ENCODE results near the gene DDAH1.

The DDAH1 gene

DNA sequence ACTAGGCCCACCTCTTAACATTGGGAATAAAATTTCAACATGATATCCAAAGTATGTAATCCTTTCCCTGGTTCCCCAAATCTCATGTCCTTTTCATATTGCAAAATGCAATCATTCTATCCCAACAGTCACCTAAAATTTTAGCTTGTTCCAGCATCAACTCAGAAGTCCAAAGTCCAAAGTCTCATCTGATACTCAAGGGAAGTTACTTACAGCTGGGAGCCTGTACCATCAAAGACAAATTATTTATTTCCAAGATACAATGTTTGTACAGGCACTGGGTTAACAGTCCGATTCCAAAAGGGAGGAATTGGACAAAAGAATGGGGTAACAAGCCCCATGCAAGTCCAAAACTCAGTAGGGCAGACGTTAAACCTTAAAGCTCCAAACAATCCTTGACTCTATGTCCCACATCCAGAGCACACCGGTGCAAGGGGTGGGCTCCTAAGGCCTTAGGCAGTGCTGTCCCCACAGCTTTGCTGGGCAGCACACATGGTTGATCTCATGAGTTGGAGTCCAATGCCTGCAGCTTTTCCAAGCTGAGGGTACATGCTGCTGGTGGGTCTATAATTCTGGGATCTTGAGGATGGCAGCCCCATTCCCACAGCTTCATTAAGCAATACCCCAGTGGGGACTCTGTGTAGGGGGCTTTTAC is 78.8 kb downstream of the DDAH1 start:
- DNase-seq: no peak

DNA sequence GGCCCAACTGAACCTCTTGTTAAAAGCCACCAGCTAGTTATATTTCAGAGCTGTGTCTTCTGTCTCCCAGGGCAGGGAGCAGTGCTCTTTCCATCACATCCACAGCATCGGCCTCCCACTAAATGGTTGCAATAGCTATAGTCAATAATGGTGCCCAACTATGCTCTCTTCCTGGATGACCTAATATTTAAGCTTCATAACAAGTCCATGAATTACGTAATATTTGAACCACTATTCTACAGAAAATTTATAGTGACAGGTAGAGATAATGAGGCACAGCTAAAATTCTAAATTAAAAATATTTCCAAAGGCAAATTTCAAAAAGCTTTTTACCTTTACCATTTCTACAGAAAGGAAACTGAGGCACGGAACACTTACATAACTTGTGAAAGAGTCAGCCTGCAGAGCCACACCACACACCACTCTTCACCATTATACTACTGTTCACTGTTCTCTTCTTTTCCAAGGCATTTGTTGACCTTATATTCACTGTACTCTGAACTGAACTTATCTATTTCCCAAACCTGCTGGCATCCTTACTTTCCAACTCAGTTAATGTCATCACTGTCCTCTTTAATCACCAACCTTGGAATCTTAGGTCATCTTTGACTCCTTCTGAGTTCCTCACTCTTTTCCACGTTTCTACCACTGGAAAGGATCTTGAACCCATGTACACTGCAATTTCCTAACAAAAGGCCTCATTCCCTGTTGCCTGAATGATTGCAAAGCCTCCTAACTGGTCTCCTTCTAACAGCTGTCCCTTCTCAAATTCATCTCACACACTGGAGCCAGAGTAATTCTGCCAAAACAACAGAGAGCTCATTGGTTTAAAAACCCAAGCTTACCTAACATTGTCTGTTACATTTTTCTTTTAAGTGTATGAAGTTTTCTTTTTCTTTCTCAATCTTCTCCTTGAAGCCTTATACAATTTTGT is 85.5 kb downstream of the DDAH1 start:
- no peak for DNase-seq

- no peak for DNase-seq
Measured at GRCh38 chr1:85378534-85378933, 86.4 kb downstream of the DDAH1 start.

- no peak for DNase-seq
Measured at GRCh38 chr1:85376356-85376755, 88.6 kb downstream of the DDAH1 start.

- no peak for DNase-seq
Measured at GRCh38 chr1:85375493-85375892, 89.5 kb downstream of the DDAH1 start.

- no peak for DNase-seq
Measured at GRCh38 chr1:85374160-85374559, 90.8 kb downstream of the DDAH1 start.

DNA sequence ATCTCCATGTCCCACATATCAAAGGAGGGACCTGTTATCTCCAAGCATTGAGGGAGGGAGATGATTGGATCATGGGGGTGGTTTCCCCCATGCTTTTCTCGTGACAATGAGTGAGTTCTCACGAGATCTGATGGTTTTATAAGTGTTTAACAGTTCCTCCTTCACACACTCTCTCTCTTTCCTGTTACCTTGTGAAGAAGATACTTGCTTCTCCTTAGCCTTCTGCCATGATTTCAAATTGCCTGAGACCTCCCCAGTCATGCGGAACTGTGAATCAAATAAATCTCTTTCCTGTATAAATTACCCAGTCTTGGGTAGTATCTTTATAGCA is 91.6 kb downstream of the DDAH1 start:
- DNase-seq: no peak

- DNase-seq: no peak
Measured at GRCh38 chr1:85372683-85373377, 92.1 kb downstream of the DDAH1 start.

DNA sequence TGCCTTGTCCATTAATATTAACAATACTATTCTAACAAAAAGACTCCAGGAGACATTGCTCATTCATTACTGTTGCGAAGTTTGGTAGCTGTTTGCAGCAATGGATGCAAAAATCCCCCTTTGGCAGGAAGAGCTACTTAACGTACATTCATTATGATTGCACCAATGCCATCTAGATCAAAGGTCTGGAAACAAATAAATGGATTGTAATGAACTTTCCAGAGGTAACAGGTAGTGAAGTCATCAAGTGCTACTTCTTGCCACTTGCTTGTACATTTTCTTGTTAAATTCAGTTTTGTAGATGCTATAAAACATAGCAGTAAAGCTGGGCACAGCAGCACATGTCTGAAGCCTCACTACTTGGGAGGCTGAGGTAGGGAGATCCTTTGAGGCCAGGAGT is 93.9 kb downstream of the DDAH1 start:
- DNase-seq: no peak

- DNase-seq: no peak
Measured at GRCh38 chr1:85368073-85368770, 96.7 kb downstream of the DDAH1 start.

GRCh38 chr1:85366391-85367170 is 98.4 kb downstream of the DDAH1 start:
- no peak for DNase-seq

- DNase-seq: no peak
Measured at GRCh38 chr1:85365851-85366250, 99.1 kb downstream of the DDAH1 start.

DNA sequence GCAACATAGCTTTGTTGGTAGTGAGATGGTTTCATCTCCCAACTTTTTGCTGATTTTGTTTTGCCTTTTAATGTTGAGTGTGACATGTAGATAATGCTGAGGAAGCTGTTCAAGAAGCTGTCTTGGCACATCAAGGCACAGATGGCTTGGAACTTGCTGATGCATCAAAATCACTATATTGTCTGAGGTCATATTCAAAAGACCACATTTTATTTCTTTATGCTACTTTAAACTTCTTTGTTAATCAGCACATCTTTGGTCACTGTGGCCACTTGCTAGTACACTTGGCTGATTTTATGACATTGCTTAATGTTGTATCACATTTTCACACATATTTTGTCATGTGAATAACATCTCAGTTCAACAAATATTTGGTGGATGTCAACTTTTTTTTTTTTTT is 101.4 kb downstream of the DDAH1 start:
- no peak for DNase-seq

DNA sequence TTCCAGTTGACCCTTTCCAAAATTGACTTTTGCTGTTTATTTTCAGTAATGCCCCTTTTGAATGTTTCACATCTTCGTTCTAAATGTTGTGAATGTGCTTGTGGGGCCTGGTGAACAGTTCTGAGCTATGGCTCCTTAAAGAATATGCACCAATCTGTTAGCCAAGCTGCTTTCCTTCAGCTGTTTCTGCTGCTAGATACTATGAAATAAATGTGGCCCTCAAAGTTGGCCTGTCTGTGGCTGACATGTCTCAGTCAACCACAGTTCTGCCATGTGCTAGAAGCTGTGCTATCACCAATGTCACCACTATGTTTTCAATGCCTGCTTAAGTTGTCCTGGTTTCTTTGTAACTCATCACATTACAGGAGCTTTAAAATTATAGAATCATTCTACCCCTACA is 101.9 kb downstream of the DDAH1 start:
- no peak for DNase-seq

- DNase-seq: no peak
Measured at GRCh38 chr1:85361606-85362296, 103.2 kb downstream of the DDAH1 start.

GRCh38 chr1:85360730-85361493 is 104.0 kb downstream of the DDAH1 start:
- no peak for DNase-seq

DNA sequence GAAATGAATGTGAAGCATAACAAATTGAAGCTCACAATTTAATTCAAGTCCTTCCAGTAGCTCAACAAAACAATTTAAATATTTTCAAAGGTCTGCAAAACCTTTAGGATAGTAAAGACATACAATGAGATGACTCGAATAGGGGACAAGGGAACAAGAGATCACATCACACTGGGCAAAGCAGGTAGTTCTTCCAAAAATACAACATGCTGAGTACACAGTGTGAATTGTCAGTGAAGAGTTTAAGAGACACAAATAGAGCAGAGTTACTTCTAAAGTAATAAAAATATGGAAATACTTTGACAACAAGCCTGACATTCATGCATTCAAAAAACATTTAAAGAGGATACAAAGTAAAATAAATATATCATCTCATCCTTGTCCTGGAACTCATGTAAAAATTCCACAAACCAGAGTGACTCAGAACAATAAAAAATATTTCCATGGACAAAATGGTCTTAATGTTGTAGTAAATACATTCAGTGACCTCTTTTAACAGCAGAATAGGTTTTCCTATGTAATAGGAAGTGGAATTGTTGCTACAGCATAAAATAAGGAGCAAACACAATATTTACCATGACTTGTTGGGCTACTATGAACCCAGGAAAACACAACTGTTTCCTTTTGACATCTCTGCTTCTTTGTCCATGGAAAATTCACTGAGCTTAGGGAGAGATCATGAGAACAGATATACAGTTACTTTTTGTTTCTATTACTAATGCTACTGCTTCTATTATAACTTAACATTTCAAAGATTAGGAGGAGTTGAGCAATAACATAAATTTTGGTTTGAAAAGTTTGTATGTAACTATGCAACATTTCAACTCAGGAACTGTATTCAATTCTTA is 104.9 kb downstream of the DDAH1 start:
- DNase-seq: no peak

DNA sequence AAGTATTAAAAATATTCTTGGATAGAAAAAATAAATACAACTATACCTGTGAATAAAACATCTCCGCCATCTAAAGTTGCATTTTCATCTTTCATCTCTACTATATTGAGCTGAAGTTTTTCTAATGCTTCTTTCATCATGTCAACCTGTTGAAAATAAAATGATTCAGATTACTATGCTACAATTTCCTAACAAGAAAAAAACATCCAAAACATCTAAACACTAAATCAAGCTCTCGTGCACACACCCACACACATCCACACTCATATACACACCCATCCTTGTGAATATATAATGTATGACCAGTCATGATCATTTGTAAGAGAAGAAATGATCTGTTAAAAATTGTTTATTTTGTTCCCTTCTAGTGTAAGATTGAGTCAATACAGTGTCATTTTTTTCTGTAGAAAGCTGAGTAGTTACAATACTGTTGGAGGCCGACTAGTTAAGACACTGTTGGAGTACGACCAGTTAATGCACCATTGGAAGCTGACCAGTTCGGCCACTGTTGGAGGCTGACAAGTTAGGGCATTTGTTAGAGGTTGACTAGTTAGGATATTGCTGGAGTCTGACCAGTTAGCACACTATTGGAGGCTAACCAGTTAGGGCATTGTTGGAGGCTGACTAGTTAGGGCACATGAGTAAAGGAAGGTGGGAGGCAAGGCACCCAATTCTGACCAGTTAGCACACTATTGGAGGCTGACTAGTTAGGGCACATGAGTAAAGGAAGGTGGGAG is 106.1 kb downstream of the DDAH1 start:
- DNase-seq: no peak

DNA sequence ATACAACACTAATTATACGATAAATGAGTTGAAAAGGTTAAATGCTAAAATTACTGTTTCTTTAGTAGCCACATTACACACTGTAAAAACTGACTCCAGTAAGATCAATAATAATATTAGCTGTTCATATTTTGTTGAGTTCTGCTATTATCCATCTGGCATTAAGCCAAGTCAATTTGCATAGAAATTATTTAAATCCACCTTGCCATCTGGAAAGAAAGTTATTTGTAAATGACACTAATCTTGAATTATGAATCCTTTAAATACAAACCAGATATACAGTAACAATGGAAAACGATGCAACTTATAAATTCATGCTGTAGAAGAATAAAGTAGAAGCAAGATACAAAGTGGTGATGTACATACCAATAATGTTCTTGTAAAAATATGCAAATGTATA is 107.1 kb downstream of the DDAH1 start:
- DNase-seq: no peak

Data from CD4-positive, alpha-beta T cell treated with Interferon alpha-2 for 1 hour (primary cell).